SU-DHL-6 (cell line): ENCODE results near the gene NBPF20.
"Not testable (repeated sequence)": the region's sequence is repeated elsewhere in the genome, so short reads cannot be mapped to it uniquely, and the experiment has no call there.

Experiments used
- EZH2phosphoT487 ChIP-seq: fragments of 200-600 bp; sonication (generic), shearing (Covaris generic); conservative IDR thresholded peaks from 2 replicates; pipeline ENCODE4 v1.6.1; 2018; ENCODE audit warnings: mild to moderate bottlenecking, antibody characterized with exemption, low read length, moderate library complexity, mixed read lengths
- TF ChIP-seq, protein P1 (sequence below): fragments of 200-600 bp; sonication (generic); IDR thresholded peaks from one replicate; pipeline ENCODE4 v1.5.1; 2017; ENCODE audit warnings: antibody characterized with exemption, mild to moderate bottlenecking, low read length, moderate library complexity; ENCODE audit not compliant: insufficient read depth, poor library complexity, severe bottlenecking

- TF ChIP-seq, protein P1, sequence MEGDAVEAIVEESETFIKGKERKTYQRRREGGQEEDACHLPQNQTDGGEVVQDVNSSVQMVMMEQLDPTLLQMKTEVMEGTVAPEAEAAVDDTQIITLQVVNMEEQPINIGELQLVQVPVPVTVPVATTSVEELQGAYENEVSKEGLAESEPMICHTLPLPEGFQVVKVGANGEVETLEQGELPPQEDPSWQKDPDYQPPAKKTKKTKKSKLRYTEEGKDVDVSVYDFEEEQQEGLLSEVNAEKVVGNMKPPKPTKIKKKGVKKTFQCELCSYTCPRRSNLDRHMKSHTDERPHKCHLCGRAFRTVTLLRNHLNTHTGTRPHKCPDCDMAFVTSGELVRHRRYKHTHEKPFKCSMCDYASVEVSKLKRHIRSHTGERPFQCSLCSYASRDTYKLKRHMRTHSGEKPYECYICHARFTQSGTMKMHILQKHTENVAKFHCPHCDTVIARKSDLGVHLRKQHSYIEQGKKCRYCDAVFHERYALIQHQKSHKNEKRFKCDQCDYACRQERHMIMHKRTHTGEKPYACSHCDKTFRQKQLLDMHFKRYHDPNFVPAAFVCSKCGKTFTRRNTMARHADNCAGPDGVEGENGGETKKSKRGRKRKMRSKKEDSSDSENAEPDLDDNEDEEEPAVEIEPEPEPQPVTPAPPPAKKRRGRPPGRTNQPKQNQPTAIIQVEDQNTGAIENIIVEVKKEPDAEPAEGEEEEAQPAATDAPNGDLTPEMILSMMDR = not testable (repeated sequence)
- TF ChIP-seq EZH2phosphoT487 = not testable (repeated sequence)
Measured at GRCh38 chr1:145453873-145454823, 28.7 kb upstream of the NBPF20 start.
